ENCODE measurements around the gene SRSF10. TPM values are rescaled to one million over a fixed set of nuclear protein-coding genes. Genes with fewer than 3 reads are reported as not detected.
A peak's percentile ranks its signal among the peaks of the same experiment; 100 is the strongest.

The SRSF10 gene
- polyA plus RNA-seq, 1 donor (not counting 4 experiments of a cell fraction or from before 2014, with no cell fraction given), result 116 TPM

GRCh38 chr1:23931491-23931880 lies 48.6 kb downstream of the SRSF10 start:
- no peaks in the 10 kb centered on the region for H3K79me2 ChIP-seq (ENCODE audit: control insufficient read depth, insufficient read depth, low read length)
- no peaks in the 10 kb centered on the region for H4K20me1 ChIP-seq (ENCODE audit: control insufficient read depth, extremely low read depth, insufficient read depth, low read length)
- no peak overlapping the region for H3K27ac ChIP-seq (ENCODE audit: control insufficient read depth, insufficient read depth, low read length)
- peak overlapping the region; percentile 71 for H3K4me2 ChIP-seq (ENCODE audit: control insufficient read depth, extremely low read depth, insufficient read depth, low read depth, low read length)
- peaks cover 3% of the 10 kb centered on the region for H3K4me1 ChIP-seq (ENCODE audit: control insufficient read depth, extremely low read depth, insufficient read depth, low read length)
- no peak overlapping the region for H3K4me3 ChIP-seq (ENCODE audit: control insufficient read depth in 2 of 3, extremely low read depth in 1 of 3, insufficient read depth in 2 of 3, low read depth in 1 of 3, low read length in 3 of 3)
- FAIRE-seq, result no peak
- no peaks in the 10 kb centered on the region for H3K9me1 ChIP-seq (ENCODE audit: control insufficient read depth, extremely low read depth, insufficient read depth, low read length)
- H3K27me3 ChIP-seq (ENCODE audit: control insufficient read depth, extremely low read depth, insufficient read depth, low read length), result peaks cover 8% of the 10 kb centered on the region
- no peak overlapping the region for H3K9ac ChIP-seq (ENCODE audit: control insufficient read depth, extremely low read depth, insufficient read depth, low read length)
- no peak overlapping the region for H2AFZ ChIP-seq (ENCODE audit: control insufficient read depth, low read length)
- DNase-seq (ENCODE audit: low read depth, low spot score), result no peak
- TF ChIP-seq CTCF (optimal IDR thresholded peaks at IDR 0.05 in 1 of 3, IDR thresholded peaks at IDR 0.05 in 1 of 3, conservative IDR thresholded peaks at IDR 0.05 in 1 of 3; ENCODE audit: extremely low read depth in 1 of 3, insufficient read depth in 2 of 3, low read length in 3 of 3), result no peak
- TF ChIP-seq EZH2 (IDR thresholded peaks at IDR 0.05; ENCODE audit: low read length), result no peak
- H3K36me3 ChIP-seq (ENCODE audit: control insufficient read depth in 2 of 2, extremely low read depth in 1 of 2, insufficient read depth in 2 of 2, low read length in 2 of 2), result no peaks in the 10 kb centered on the region
- dilution Hi-C loops (cut with MboI; ENCODE audit: extremely low pct_ligation_motif_present, low sequenced_read_pairs), result no loop called here
- H3K9me3 ChIP-seq (ENCODE audit: control insufficient read depth, low read depth, low read length), result no peaks in the 10 kb centered on the region

- H4K20me1 ChIP-seq (ENCODE audit: control insufficient read depth, extremely low read depth, insufficient read depth, low read length), result no peaks in the 10 kb centered on the region
- H3K36me3 ChIP-seq (ENCODE audit: control insufficient read depth in 2 of 2, extremely low read depth in 1 of 2, insufficient read depth in 2 of 2, low read length in 2 of 2), result no peaks in the 10 kb centered on the region
- DNase-seq (ENCODE audit: low read depth, low spot score) (no peak), FAIRE-seq (no peak)
- no peak overlapping the region for H3K9ac ChIP-seq (ENCODE audit: control insufficient read depth, extremely low read depth, insufficient read depth, low read length)
- H3K4me1 ChIP-seq (ENCODE audit: control insufficient read depth, extremely low read depth, insufficient read depth, low read length), result peaks cover 3% of the 10 kb centered on the region
- TF ChIP-seq EZH2 (IDR thresholded peaks at IDR 0.05; ENCODE audit: low read length), result no peak
- TF ChIP-seq CTCF (optimal IDR thresholded peaks at IDR 0.05 in 1 of 3, IDR thresholded peaks at IDR 0.05 in 1 of 3, conservative IDR thresholded peaks at IDR 0.05 in 1 of 3; ENCODE audit: extremely low read depth in 1 of 3, insufficient read depth in 2 of 3, low read length in 3 of 3), result no peak
- no peaks in the 10 kb centered on the region for H3K79me2 ChIP-seq (ENCODE audit: control insufficient read depth, insufficient read depth, low read length)
- dilution Hi-C loops (cut with MboI; ENCODE audit: extremely low pct_ligation_motif_present, low sequenced_read_pairs), result no loop called here
- H3K9me3 ChIP-seq (ENCODE audit: control insufficient read depth, low read depth, low read length), result no peaks in the 10 kb centered on the region
- H3K27ac ChIP-seq (ENCODE audit: control insufficient read depth, insufficient read depth, low read length), result peak overlapping the region; percentile 21
- H3K4me3 ChIP-seq (ENCODE audit: control insufficient read depth in 2 of 3, extremely low read depth in 1 of 3, insufficient read depth in 2 of 3, low read depth in 1 of 3, low read length in 3 of 3), result peak overlapping the region in 1 of 3 experiments; percentile 26
- H3K4me2 ChIP-seq (ENCODE audit: control insufficient read depth, extremely low read depth, insufficient read depth, low read depth, low read length), result peak overlapping the region; percentile 71
- H3K9me1 ChIP-seq (ENCODE audit: control insufficient read depth, extremely low read depth, insufficient read depth, low read length), result no peaks in the 10 kb centered on the region
- H3K27me3 ChIP-seq (ENCODE audit: control insufficient read depth, extremely low read depth, insufficient read depth, low read length), result peaks cover 8% of the 10 kb centered on the region
- peak overlapping the region; percentile 4 for H2AFZ ChIP-seq (ENCODE audit: control insufficient read depth, low read length)
Measured at GRCh38 chr1:23930861-23931490, 49.2 kb downstream of the SRSF10 start.

Data from keratinocyte (primary cell).